ENCODE results near the gene EEF2KMT. TPM values are rescaled to one million over a fixed set of nuclear protein-coding genes. Genes with fewer than 3 reads are reported as not detected.
"Not testable (repeated sequence)": the region's sequence is repeated elsewhere in the genome, so short reads cannot be mapped to it uniquely, and the experiment has no call there.

Gene EEF2KMT
- total and polyA plus RNA-seq, 2 of the 8 experiments (the other 6 are each of a cell fraction or from before 2014, with no cell fraction given) = 35.8 to 37.0 TPM

DNA sequence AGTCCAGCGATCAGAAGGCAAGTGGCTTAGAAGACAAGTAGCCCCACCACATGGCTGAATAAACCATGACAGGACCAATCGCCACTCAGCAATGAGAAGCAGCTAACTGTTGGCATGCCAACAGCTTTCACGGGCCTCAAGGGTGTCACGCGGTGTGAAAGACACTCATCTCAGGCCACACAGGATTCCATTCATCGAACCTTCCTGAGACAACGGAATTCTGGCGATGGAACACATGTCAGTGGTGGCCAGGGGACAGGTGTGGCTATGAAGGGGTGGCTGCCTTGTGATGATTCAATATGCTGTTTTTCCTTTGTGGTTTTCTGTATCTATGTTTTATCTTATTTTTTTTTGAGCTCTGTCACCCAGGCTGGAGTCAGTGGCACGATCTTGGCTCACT lies 7.0 kb downstream of the EEF2KMT start:
- not testable (repeated sequence) for H3K79me1 ChIP-seq (ENCODE audit: low read depth, low read length); H3K23me2 ChIP-seq (ENCODE audit: low read depth, low read length); H2BK15ac ChIP-seq (ENCODE audit: low read length); H3K9ac ChIP-seq (replicated peaks in 1 of 4; ENCODE audit: extremely low read depth in 1 of 4, low read depth in 3 of 4, low read length in 3 of 4); H3K4ac ChIP-seq (replicated peaks; ENCODE audit: insufficient read length, low read depth, low read length); H3K18ac ChIP-seq (ENCODE audit: extremely low read depth, low read length); H4K5ac ChIP-seq (ENCODE audit: insufficient read length, low read depth, low read length); H2AFZ ChIP-seq (ENCODE audit: low read length); H2BK5ac ChIP-seq (ENCODE audit: low read depth, low read length); H2BK120ac ChIP-seq (replicated peaks; ENCODE audit: low read depth, low read length); H3K9me3 ChIP-seq (ENCODE audit: insufficient read depth in 2 of 2, low read depth in 1 of 2, low read length in 1 of 2); H3K14ac ChIP-seq (ENCODE audit: insufficient read length); H4K91ac ChIP-seq (replicated peaks; ENCODE audit: insufficient read length, low read length); H2BK20ac ChIP-seq (ENCODE audit: low read length); H3K4me1 ChIP-seq (replicated peaks in 1 of 4; ENCODE audit: control insufficient read depth in 3 of 4, insufficient read depth in 4 of 4, low read length in 3 of 4); H3K27me3 ChIP-seq (replicated peaks in 1 of 4; ENCODE audit: control insufficient read depth in 3 of 4, extremely low read depth in 1 of 4, insufficient read depth in 3 of 4, low read length in 3 of 4); FAIRE-seq; H3K27ac ChIP-seq (ENCODE audit: low read depth, low read length); H4K8ac ChIP-seq (ENCODE audit: extremely low read depth, insufficient read depth, low read length); H3K56ac ChIP-seq (replicated peaks; ENCODE audit: insufficient read length, low read depth, low read length); H3K4me2 ChIP-seq (ENCODE audit: insufficient read depth in 1 of 2, low read depth in 2 of 2, low read length in 2 of 2); H4K20me1 ChIP-seq (replicated peaks in 1 of 2; ENCODE audit: control insufficient read depth in 1 of 2, insufficient read depth in 2 of 2, low read length in 2 of 2); H2BK12ac ChIP-seq (ENCODE audit: low read depth, low read length); H3K4me3 ChIP-seq (ENCODE audit: extremely low read depth in 1 of 4, insufficient read depth in 2 of 4, low read depth in 3 of 4, low read length in 4 of 4); H3K79me2 ChIP-seq (ENCODE audit: control insufficient read depth in 1 of 2, insufficient read depth in 2 of 2, low read length in 2 of 2); H3K23ac ChIP-seq (ENCODE audit: insufficient read length); H2AK5ac ChIP-seq (ENCODE audit: low read depth, low read length); DNase-seq (ENCODE audit: low read depth in 1 of 2, low spot score in 2 of 2)
- 91% methylated on average over 9 of the region's 9 CpGs; no CpG with 5 or more reads in 1 of the 2 experiments for WGBS, 2 experiments (ENCODE audit: extremely low coverage in 1 of 2, insufficient coverage in 1 of 2, insufficient read length in 1 of 2, insufficient replicate concordance in 2 of 2, low coverage in 1 of 2, low lambda C conversion rate in 2 of 2, missing lambda C conversion rate in 1 of 2)
- H3K36me3 ChIP-seq (ENCODE audit: control insufficient read depth in 2 of 4, insufficient read depth in 4 of 4, low read length in 3 of 4) = peaks cover 4 to 25% (median 5%) of the 10 kb centered on the region in 4 experiments; a peak in 5 of 8 replicates
- CTCF ChIA-PET (ENCODE audit: partially characterized antibody) = interaction anchor here (1.1 to 27.9 kb wide), 3 partner anchors 15 to 400 kb away, joined by 3 to 625 read pairs (median 12); partner anchors contain the start of gene C16orf89
- POLR2A ChIA-PET (ENCODE audit: partially characterized antibody) = interaction anchor here (1.6 kb wide), 1 partner anchor 18 kb away, joined by 3 read pairs; no protein-coding TSS in a partner anchor

Data from H1 (cell line).